Endothelial cell (in vitro differentiated cells): Measurements from ENCODE around the gene DIP2A. TPM values are rescaled to one million over a fixed set of nuclear protein-coding genes. Genes with fewer than 3 reads are reported as not detected.

Source experiments
- DNase-seq: peaks from one replicate; pipeline ENCODE4 v3.0.0; 2021; ENCODE audit warnings: low spot score
- H3K27ac Mint-ChIP-seq: one replicate; pipeline ENCODE4 v1.8.0; 2021; ENCODE audit warnings: mixed read lengths, inconsistent platforms; ENCODE audit not compliant: unreplicated experiment
- H3K27me3 Mint-ChIP-seq: one replicate; pipeline ENCODE4 v1.8.0; 2021; ENCODE audit warnings: mild to moderate bottlenecking, moderate library complexity, mixed read lengths, inconsistent platforms; ENCODE audit not compliant: unreplicated experiment
- H3K36me3 Mint-ChIP-seq: one replicate; pipeline ENCODE4 v1.8.0; 2021; ENCODE audit warnings: mild to moderate bottlenecking, low read depth, mixed read lengths, inconsistent platforms; ENCODE audit not compliant: unreplicated experiment
- H3K4me1 Mint-ChIP-seq: one replicate; pipeline ENCODE4 v1.8.0; 2021; ENCODE audit warnings: mild to moderate bottlenecking, mixed read lengths, inconsistent platforms; ENCODE audit not compliant: unreplicated experiment
- H3K4me3 Mint-ChIP-seq: one replicate; pipeline ENCODE4 v1.8.0; 2021; ENCODE audit warnings: mild to moderate bottlenecking, mixed read lengths, inconsistent platforms; ENCODE audit not compliant: unreplicated experiment
- H3K9me3 Mint-ChIP-seq: one replicate; pipeline ENCODE4 v1.8.0; 2021; ENCODE audit warnings: mixed read lengths, inconsistent platforms; ENCODE audit not compliant: unreplicated experiment
- CTCF ChIP-seq: fragments of 200-600 bp; sonication (generic); IDR thresholded peaks from one replicate; pipeline ENCODE4 v1.5.0; 2021; ENCODE audit warnings: antibody characterized with exemption; ENCODE audit not compliant: unreplicated experiment
- total RNA-seq: library from RNA; stranded (reverse); fragmentation: NEBNext Ultra II Directional; extraction: Animal tissue kit (Norgen Biotek cat#: 25700); gene quantifications from one replicate; pipeline ENCODE4 v1.2.1, GENCODE V29; 2021; ENCODE audit not compliant: unreplicated experiment

Gene DIP2A
- total RNA-seq, 1 donor from 2014 or later, result 80.2 TPM

GRCh38 chr21:46553993-46554392 lies 95.3 kb downstream of the DIP2A start:
- no peak for TF ChIP-seq CTCF
- Mint-ChIP-seq H3K27me3 (peaks cover 3% of the 10 kb centered on the region), H3K4me1 (peaks cover 26% of the 10 kb centered on the region), H3K27ac (peak overlapping the region; percentile 64), H3K36me3 (peaks cover 50% of the 10 kb centered on the region), H3K4me3 (no peak overlapping the region), H3K9me3 (no peaks in the 10 kb centered on the region)
- no peak for DNase-seq

GRCh38 chr21:46554431-46555224 lies 95.9 kb downstream of the DIP2A start:
- H3K27me3 Mint-ChIP-seq, result peaks cover 5% of the 10 kb centered on the region
- DNase-seq, result no peak
- peaks cover 32% of the 10 kb centered on the region for H3K4me1 Mint-ChIP-seq
- TF ChIP-seq CTCF, result no peak
- H3K27ac Mint-ChIP-seq, result peak overlapping the region; percentile 64
- H3K4me3 Mint-ChIP-seq, result no peak overlapping the region
- H3K36me3 Mint-ChIP-seq, result peaks cover 49% of the 10 kb centered on the region
- H3K9me3 Mint-ChIP-seq, result no peaks in the 10 kb centered on the region

- Mint-ChIP-seq H3K27me3 (peaks cover 6% of the 10 kb centered on the region), H3K36me3 (peaks cover 50% of the 10 kb centered on the region), H3K4me1 (peaks cover 34% of the 10 kb centered on the region), H3K9me3 (no peaks in the 10 kb centered on the region), H3K27ac (no peak overlapping the region), H3K4me3 (no peak overlapping the region)
- DNase-seq, result no peak
- no peak for TF ChIP-seq CTCF
Measured at GRCh38 chr21:46555225-46555617, 96.5 kb downstream of the DIP2A start.

- peaks cover 30% of the 10 kb centered on the region for H3K4me1 Mint-ChIP-seq
- peaks cover 49% of the 10 kb centered on the region for H3K36me3 Mint-ChIP-seq
- H3K27ac Mint-ChIP-seq, result peak overlapping the region; percentile 88
Measured at GRCh38 chr21:46555678-46556077, 97.0 kb downstream of the DIP2A start.

More at GRCh38 chr21:46555678-46556077, 97.0 kb downstream of the DIP2A start:
- peak overlapping the region; percentile 31 for H3K4me3 Mint-ChIP-seq
- peaks cover 6% of the 10 kb centered on the region for H3K27me3 Mint-ChIP-seq
- no peak for TF ChIP-seq CTCF
- no peak for DNase-seq
- H3K9me3 Mint-ChIP-seq, result no peaks in the 10 kb centered on the region
